GM10266 (cell line): ENCODE data around the gene ANKRD26.
"Not testable (repeated sequence)": the region's sequence is repeated elsewhere in the genome, so short reads cannot be mapped to it uniquely, and the experiment has no call there.

ENCODE experiments used
- DNase-seq: peaks from one replicate; pipeline ENCODE4 v3.0.0; 2012; ENCODE audit errors: extremely low spot score
- CTCF ChIP-seq: IDR thresholded peaks from 2 replicates; pipeline ENCODE4 v1.5.1; 2012; ENCODE audit warnings: mild to moderate bottlenecking, low read depth; ENCODE audit not compliant: control insufficient read depth, insufficient read depth; ENCODE audit errors: missing control alignments

Gene ANKRD26

GRCh38 chr10:27065084-27065483 is 35.2 kb downstream of the ANKRD26 start:
- TF ChIP-seq CTCF: no peak
- no peak for DNase-seq

GRCh38 chr10:27052656-27053055 is 47.6 kb downstream of the ANKRD26 start:
- no peak for DNase-seq
- TF ChIP-seq CTCF: no peak

- not testable (repeated sequence) for DNase-seq
Observed at GRCh38 chr10:27045247-27045646, 55.0 kb downstream of the ANKRD26 start.

GRCh38 chr10:27041196-27041595 is 59.1 kb downstream of the ANKRD26 start:
- no peak for TF ChIP-seq CTCF
- DNase-seq: no peak

- no peak for TF ChIP-seq CTCF
- DNase-seq: no peak
Observed at GRCh38 chr10:27038168-27038567, 62.1 kb downstream of the ANKRD26 start.

GRCh38 chr10:27035163-27035562 is 65.1 kb downstream of the ANKRD26 start:
- TF ChIP-seq CTCF: no peak

GRCh38 chr10:27030060-27030459 is 70.2 kb downstream of the ANKRD26 start:
- no peak for TF ChIP-seq CTCF
- DNase-seq: no peak

More at GRCh38 chr10:27035163-27035562, 65.1 kb downstream of the ANKRD26 start:
- DNase-seq: no peak

GRCh38 chr10:27022048-27022447 is 78.2 kb downstream of the ANKRD26 start:
- no peak for TF ChIP-seq CTCF
- no peak for DNase-seq
